HG02943 (cell line): ENCODE data around the gene C1orf35.

Experiments
- ATAC-seq: cut with Tn5 transposase; IDR thresholded peaks from one replicate; pipeline ENCODE4 v1.9.1; 2021; ENCODE audit warnings: mild to moderate bottlenecking, low read depth, moderate library complexity; ENCODE audit not compliant: unreplicated experiment

C1orf35 gene

GRCh38 chr1:228110556-228110955 lies 7.4 kb upstream of the C1orf35 start:
- no peak for ATAC-seq

GRCh38 chr1:228109962-228110488 lies 6.9 kb upstream of the C1orf35 start:
- no peak for ATAC-seq

GRCh38 chr1:228109073-228109961 lies 6.2 kb upstream of the C1orf35 start, which contains the start of gene MRPL55:
Gene MRPL55, minus strand, starts transcription at chr1:228109299. Its CDS starts 1,039 bp downstream, at chr1:228108260.
- ATAC-seq, result peak; percentile 89

GRCh38 chr1:228108742-228109072 lies 5.6 kb upstream of the C1orf35 start:
- no peak for ATAC-seq

GRCh38 chr1:228108055-228108690 lies 5.0 kb upstream of the C1orf35 start:
- no peak for ATAC-seq

- no peak for ATAC-seq
Observed at GRCh38 chr1:228107636-228108035, 4.5 kb upstream of the C1orf35 start.

GRCh38 chr1:228106800-228107054 lies 3.6 kb upstream of the C1orf35 start:
- no peak for ATAC-seq

GRCh38 chr1:228105996-228106799 lies 3.1 kb upstream of the C1orf35 start:
- ATAC-seq, result no peak

GRCh38 chr1:228105270-228105995 lies 2.3 kb upstream of the C1orf35 start:
- ATAC-seq, result no peak

GRCh38 chr1:228104526-228105269 lies 1.6 kb upstream of the C1orf35 start:
- ATAC-seq, result no peak

- peak; percentile 13 for ATAC-seq
Observed at GRCh38 chr1:228101994-228102790, 933 bp downstream of the C1orf35 start.

GRCh38 chr1:228101614-228101993 lies 1.5 kb downstream of the C1orf35 start:
- ATAC-seq, result no peak

GRCh38 chr1:228100822-228101613 lies 2.1 kb downstream of the C1orf35 start:
- ATAC-seq, result no peak

GRCh38 chr1:228099331-228099732 lies 3.8 kb downstream of the C1orf35 start:
- ATAC-seq, result no peak

- ATAC-seq, result no peak
Observed at GRCh38 chr1:228098323-228098931, 4.7 kb downstream of the C1orf35 start.

GRCh38 chr1:228097333-228098081 lies 5.6 kb downstream of the C1orf35 start:
- ATAC-seq, result no peak
